Suprapubic skin (tissue), 4 donors: ENCODE measurements around the gene CMSS1. TPM values are rescaled to one million over a fixed set of nuclear protein-coding genes. Genes with fewer than 3 reads are reported as not detected.

Source experiments
- DNase-seq, 2 donors: peaks; one replicate each; pipeline ENCODE4 v3.0.0-alpha.2; 2019; ENCODE audit warnings: low spot score in 2 of 2
- H3K27ac ChIP-seq: fragments of 200-600 bp; sonication (generic); one replicate; pipeline ENCODE4 v1.5.1; 2019
- H3K27me3 ChIP-seq: fragments of 200-600 bp; sonication (generic); one replicate; pipeline ENCODE4 v1.5.1; 2019
- H3K36me3 ChIP-seq: fragments of 200-600 bp; sonication (generic); one replicate; pipeline ENCODE4 v1.5.1; 2019
- H3K4me1 ChIP-seq: fragments of 200-600 bp; sonication (generic); one replicate; pipeline ENCODE4 v1.5.1; 2019
- H3K4me3 ChIP-seq: fragments of 200-600 bp; sonication (generic); one replicate; pipeline ENCODE4 v1.5.1; 2019; ENCODE audit warnings: mild to moderate bottlenecking
- H3K9me3 ChIP-seq: fragments of 200-600 bp; sonication (generic); one replicate; pipeline ENCODE4 v1.5.1; 2019
- EP300 ChIP-seq: sonication (generic); formaldehyde crosslinking; IDR thresholded peaks from one replicate; pipeline ENCODE4 v1.6.1; 2017; ENCODE audit warnings: antibody characterized with exemption
- POLR2A ChIP-seq, 2 donors: fragments of 450-650 bp; IDR thresholded peaks; one replicate each; pipeline ENCODE4 v1.6.1; 2017; ENCODE audit warnings: antibody characterized with exemption in 2 of 2, mild to moderate bottlenecking in 2 of 2, moderate library complexity in 2 of 2
- POLR2AphosphoS5 ChIP-seq, 3 donors: sonication (generic); formaldehyde crosslinking; IDR thresholded peaks; one replicate each; pipeline ENCODE4 v1.6.1; 2017; ENCODE audit warnings: antibody characterized with exemption in 3 of 3
- WGBS: methylation state at CpG from one replicate; pipeline ENCODE4 v1.1.5; 2018; 5-methylcytosine and 5-hydroxymethylcytosine counted together
- total RNA-seq, 4 donors: library from RNA; depleted of rRNA; stranded (reverse); fragments of >200 nt; gene quantifications; one replicate each; pipeline ENCODE4 v1.1.0, GENCODE V29; 2016
- TF ChIP-seq, protein P1 (sequence below), 2 donors: fragments of 200-600 bp in 1 of 2; fragments of 450-650 bp in 1 of 2; sonication (generic) in 1 of 2; IDR thresholded peaks; one replicate each; pipeline ENCODE4 v1.5.1; 2016 to 2019; ENCODE audit warnings: antibody characterized with exemption in 2 of 2, mild to moderate bottlenecking in 1 of 2, moderate library complexity in 1 of 2

The CMSS1 gene
- total RNA-seq, 4 donors from 2014 or later, result 13.2 to 17.1 (median 13.5) TPM

GRCh38 chr3:99903869-99904268 lies 86.2 kb downstream of the CMSS1 start:
- no peak for DNase-seq
- Histone ChIP-seq H3K4me1 (peaks cover 38% of the 10 kb centered on the region), H3K27me3 (no peaks in the 10 kb centered on the region), H3K9me3 (no peaks in the 10 kb centered on the region), H3K36me3 (no peaks in the 10 kb centered on the region), H3K27ac (no peak overlapping the region), H3K4me3 (no peak overlapping the region)
- no peak for TF ChIP-seq POLR2AphosphoS5 (IDR thresholded peaks at IDR 0.05)
- TF ChIP-seq POLR2A (IDR thresholded peaks at IDR 0.05), result no peak
- TF ChIP-seq, protein P1, sequence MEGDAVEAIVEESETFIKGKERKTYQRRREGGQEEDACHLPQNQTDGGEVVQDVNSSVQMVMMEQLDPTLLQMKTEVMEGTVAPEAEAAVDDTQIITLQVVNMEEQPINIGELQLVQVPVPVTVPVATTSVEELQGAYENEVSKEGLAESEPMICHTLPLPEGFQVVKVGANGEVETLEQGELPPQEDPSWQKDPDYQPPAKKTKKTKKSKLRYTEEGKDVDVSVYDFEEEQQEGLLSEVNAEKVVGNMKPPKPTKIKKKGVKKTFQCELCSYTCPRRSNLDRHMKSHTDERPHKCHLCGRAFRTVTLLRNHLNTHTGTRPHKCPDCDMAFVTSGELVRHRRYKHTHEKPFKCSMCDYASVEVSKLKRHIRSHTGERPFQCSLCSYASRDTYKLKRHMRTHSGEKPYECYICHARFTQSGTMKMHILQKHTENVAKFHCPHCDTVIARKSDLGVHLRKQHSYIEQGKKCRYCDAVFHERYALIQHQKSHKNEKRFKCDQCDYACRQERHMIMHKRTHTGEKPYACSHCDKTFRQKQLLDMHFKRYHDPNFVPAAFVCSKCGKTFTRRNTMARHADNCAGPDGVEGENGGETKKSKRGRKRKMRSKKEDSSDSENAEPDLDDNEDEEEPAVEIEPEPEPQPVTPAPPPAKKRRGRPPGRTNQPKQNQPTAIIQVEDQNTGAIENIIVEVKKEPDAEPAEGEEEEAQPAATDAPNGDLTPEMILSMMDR (IDR thresholded peaks at IDR 0.05), result no peak
- no peak for TF ChIP-seq EP300

DNA sequence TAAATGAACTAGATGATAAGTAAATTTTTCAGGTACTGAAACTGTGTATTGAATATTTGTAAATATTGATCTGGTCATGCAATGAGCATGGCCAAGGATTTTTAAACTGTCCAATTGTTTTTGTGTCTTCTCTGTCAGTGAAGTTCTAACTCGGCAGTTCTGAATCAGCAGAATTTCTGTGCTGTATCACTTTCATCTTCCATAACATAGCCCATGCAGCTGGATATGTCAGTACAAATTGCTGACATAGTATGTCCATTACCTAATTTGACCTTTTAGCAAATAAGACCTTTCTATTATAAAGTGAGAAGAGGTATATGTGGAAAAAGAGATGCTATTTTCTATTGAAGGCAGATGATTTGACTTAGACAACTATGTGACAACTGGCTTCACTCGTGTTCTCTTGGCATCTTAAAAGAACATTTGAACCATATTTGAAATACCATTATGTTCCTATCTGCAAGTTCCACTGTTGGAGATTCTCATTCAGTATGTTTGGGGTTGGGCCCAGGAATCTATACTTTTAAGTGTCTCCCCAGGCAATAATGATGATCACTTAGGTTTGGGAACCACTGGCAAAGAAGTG lies 90.4 kb downstream of the CMSS1 start:
- TF ChIP-seq EP300 (no peak), POLR2A (IDR thresholded peaks at IDR 0.05) (no peak), POLR2AphosphoS5 (IDR thresholded peaks at IDR 0.05) (no peak)
- TF ChIP-seq, protein P1 (IDR thresholded peaks at IDR 0.05), result no peak
- 77% methylated on average over 2 of the region's 2 CpGs for WGBS
- H3K27me3 ChIP-seq, result no peaks in the 10 kb centered on the region

DNA sequence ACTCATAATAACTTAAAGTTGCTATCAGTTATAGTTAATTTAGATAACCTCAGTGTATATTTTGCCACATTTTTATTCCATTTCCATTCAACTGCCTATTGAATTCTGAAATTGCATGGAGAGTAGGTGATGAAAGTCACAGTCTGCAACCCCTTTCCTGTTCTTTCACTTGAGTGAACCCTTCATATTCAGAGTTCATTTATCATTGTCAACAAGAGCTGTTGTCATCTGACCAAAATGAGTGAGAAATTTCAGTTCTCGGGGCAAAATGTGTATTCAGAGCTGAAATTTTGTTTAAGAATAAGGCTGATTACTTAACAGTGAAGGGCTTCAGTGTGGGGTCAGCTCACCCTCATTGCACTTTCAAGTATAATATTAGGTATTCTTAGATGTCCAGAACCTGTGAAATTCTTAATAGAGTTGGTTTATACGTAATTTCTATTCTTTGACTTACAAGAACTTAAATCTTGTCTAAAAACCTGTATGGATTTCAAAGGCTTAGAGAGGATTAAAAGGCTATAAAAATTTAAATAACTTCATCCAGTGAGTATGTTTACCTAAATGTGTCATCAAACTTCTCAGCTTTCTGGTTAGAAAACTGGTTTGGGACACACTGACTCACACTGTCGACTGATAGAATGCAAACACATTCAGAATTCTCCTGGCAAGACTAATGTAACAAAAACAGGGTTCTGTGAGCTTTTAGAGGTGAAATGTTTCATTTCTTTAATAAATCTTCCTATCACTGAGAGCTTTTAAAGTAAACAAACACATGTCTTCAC lies 92.2 kb downstream of the CMSS1 start:
- H3K36me3 ChIP-seq, result no peaks in the 10 kb centered on the region
- H3K27ac ChIP-seq, result no peak overlapping the region
- DNase-seq, result no peak
- no peak for TF ChIP-seq POLR2AphosphoS5 (IDR thresholded peaks at IDR 0.05)
- TF ChIP-seq, protein P1 (IDR thresholded peaks at IDR 0.05), result no peak
- no peak for TF ChIP-seq POLR2A (IDR thresholded peaks at IDR 0.05)
- TF ChIP-seq EP300, result no peak
- 63% methylated on average over 3 of the region's 3 CpGs for WGBS
- H3K4me1 ChIP-seq, result peaks cover 6% of the 10 kb centered on the region
- H3K27me3 ChIP-seq, result no peaks in the 10 kb centered on the region
- H3K9me3 ChIP-seq, result no peaks in the 10 kb centered on the region
- H3K4me3 ChIP-seq, result no peak overlapping the region

More for the DNA sequence above, 90.4 kb downstream of the CMSS1 start:
- Histone ChIP-seq H3K9me3 (no peaks in the 10 kb centered on the region), H3K36me3 (no peaks in the 10 kb centered on the region), H3K27ac (no peak overlapping the region), H3K4me3 (no peak overlapping the region), H3K4me1 (peaks cover 18% of the 10 kb centered on the region)
- no peak for DNase-seq

DNA sequence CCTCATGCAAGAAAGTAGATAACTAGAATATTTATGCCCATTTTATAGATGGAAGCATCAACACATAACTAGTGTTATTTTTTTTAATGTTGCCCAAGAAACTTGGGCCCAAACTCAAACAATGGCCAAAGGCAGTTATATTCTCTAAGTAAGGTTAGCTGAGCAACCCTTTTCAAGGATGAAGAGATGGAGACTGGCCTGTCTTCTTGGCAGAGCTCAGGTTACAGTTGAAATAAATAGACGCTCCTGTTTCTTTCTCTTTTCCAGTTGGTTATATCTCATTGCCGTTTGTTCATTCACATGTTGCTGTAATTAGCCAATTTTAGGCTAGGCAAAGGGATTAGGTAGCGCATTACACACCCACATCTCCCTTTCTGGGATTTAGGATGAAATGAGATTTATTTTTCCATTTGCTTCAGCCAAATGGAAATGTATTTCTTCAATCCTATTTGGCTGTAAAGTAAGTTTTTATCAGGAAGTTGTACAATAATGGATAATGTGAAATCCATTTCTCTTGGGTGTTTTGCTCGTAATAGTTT lies 93.2 kb downstream of the CMSS1 start:
- no peak for TF ChIP-seq POLR2AphosphoS5 (IDR thresholded peaks at IDR 0.05)
- TF ChIP-seq, protein P1 (IDR thresholded peaks at IDR 0.05), result no peak
- no peak for TF ChIP-seq EP300
- no peak for TF ChIP-seq POLR2A (IDR thresholded peaks at IDR 0.05)
- 75% methylated on average over 4 of the region's 4 CpGs for WGBS
- Histone ChIP-seq H3K9me3 (no peaks in the 10 kb centered on the region), H3K4me3 (no peak overlapping the region), H3K27me3 (no peaks in the 10 kb centered on the region), H3K4me1 (peaks cover 6% of the 10 kb centered on the region), H3K36me3 (no peaks in the 10 kb centered on the region), H3K27ac (no peak overlapping the region)
- DNase-seq, result no peak

DNA sequence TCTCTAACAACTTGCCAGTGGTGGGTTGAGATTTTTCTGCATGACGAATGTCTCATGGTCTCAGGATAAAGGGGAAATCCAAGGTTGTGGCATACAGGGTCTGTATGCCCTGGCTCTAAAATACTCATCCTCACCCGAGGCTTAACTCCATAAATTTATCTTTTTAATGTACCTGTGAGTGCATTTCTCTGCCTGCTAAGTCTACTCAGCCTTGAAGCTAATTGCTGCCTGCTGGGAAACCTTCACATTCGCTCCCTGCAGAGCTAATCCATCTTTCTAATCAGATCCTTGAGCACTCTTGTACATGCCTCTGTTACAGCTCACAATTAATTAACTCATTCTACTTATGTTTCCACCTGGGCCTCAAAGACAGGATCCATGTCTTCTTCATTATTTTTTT lies 93.8 kb downstream of the CMSS1 start:
- H3K27me3 ChIP-seq, result no peaks in the 10 kb centered on the region
- no peak for DNase-seq
- TF ChIP-seq POLR2A (IDR thresholded peaks at IDR 0.05), result no peak
- TF ChIP-seq, protein P1 (IDR thresholded peaks at IDR 0.05), result no peak
- TF ChIP-seq EP300, result no peak
- TF ChIP-seq POLR2AphosphoS5 (IDR thresholded peaks at IDR 0.05), result no peak
- H3K4me1 ChIP-seq, result peaks cover 6% of the 10 kb centered on the region
- no peaks in the 10 kb centered on the region for H3K36me3 ChIP-seq
- whole genome bisulfite sequencing, result 75% methylated on average over 3 of the region's 3 CpGs
- no peak overlapping the region for H3K4me3 ChIP-seq
- no peak overlapping the region for H3K27ac ChIP-seq
- H3K9me3 ChIP-seq, result no peaks in the 10 kb centered on the region
